ENCODE measurements around the gene ERAP2.
"Not testable (repeated sequence)": the region's sequence is repeated elsewhere in the genome, so short reads cannot be mapped to it uniquely, and the experiment has no call there.

Gene ERAP2

GRCh38 chr5:96864922-96865530 is 11.3 kb upstream of the ERAP2 start:
- DNase-seq, result no peak

GRCh38 chr5:96868603-96869371 is 7.5 kb upstream of the ERAP2 start:
- DNase-seq, result no peak

- DNase-seq, result no peak
Measured at GRCh38 chr5:96869372-96869641, 7.0 kb upstream of the ERAP2 start.

GRCh38 chr5:96870094-96871026 is 5.9 kb upstream of the ERAP2 start:
- no peak for DNase-seq

GRCh38 chr5:96871027-96871399 is 5.3 kb upstream of the ERAP2 start:
- DNase-seq, result no peak

GRCh38 chr5:96871686-96872085 is 4.6 kb upstream of the ERAP2 start:
- no peak for DNase-seq

GRCh38 chr5:96873449-96873848 is 2.9 kb upstream of the ERAP2 start:
- DNase-seq, result no peak

- DNase-seq, result no peak
Measured at GRCh38 chr5:96874631-96875030, 1.7 kb upstream of the ERAP2 start.

- peak in 1 of 2 experiments; percentile 40 for DNase-seq
Measured at GRCh38 chr5:96875791-96876291, 459 bp upstream of the ERAP2 start.

- DNase-seq, result not testable (repeated sequence)
Measured at GRCh38 chr5:96876977-96877469, 723 bp downstream of the ERAP2 start.

- DNase-seq, result no peak
Measured at GRCh38 chr5:96879665-96880064, 3.4 kb downstream of the ERAP2 start.

- no peak for DNase-seq
Measured at GRCh38 chr5:96880444-96881164, 4.3 kb downstream of the ERAP2 start.

- no peak for DNase-seq
Measured at GRCh38 chr5:96881511-96882115, 5.3 kb downstream of the ERAP2 start.

- no peak for DNase-seq
Measured at GRCh38 chr5:96883871-96884270, 7.6 kb downstream of the ERAP2 start.

GRCh38 chr5:96884995-96885394 is 8.7 kb downstream of the ERAP2 start:
- no peak for DNase-seq

- peak in 1 of 2 experiments; percentile 45 for DNase-seq
Measured at GRCh38 chr5:96885518-96886338, 9.4 kb downstream of the ERAP2 start.

GRCh38 chr5:96893342-96893741 is 17.0 kb downstream of the ERAP2 start:
- peak in 1 of 2 experiments; percentile 20 for DNase-seq

- peak in 1 of 2 experiments; percentile 57 for DNase-seq
Measured at GRCh38 chr5:96896276-96896675, 20.0 kb downstream of the ERAP2 start.

- peak in 1 of 2 experiments; percentile 27 for DNase-seq
Measured at GRCh38 chr5:96896806-96897205, 20.5 kb downstream of the ERAP2 start.

- no peak for DNase-seq
Measured at GRCh38 chr5:96901384-96901783, 25.1 kb downstream of the ERAP2 start.

GRCh38 chr5:96901841-96902240 is 25.5 kb downstream of the ERAP2 start:
- DNase-seq, result no peak

Data from stimulated activated CD4-positive, alpha-beta T cell treated with anti-CD3 and anti-CD28 coated beads, Interleukin-4, amount 100 ng/mL, for 4 hours (primary cell).